GM19043 (cell line): Measurements from ENCODE around the gene VASN.

Experiments
- ATAC-seq: cut with Tn5 transposase; IDR thresholded peaks from one replicate; pipeline ENCODE4 v1.9.1; 2021; ENCODE audit warnings: low read depth; ENCODE audit not compliant: unreplicated experiment

The VASN gene

GRCh38 chr16:4399001-4399730 lies 27.5 kb downstream of the VASN start:
- ATAC-seq = no peak

- ATAC-seq = no peak
These were observed 29.4 kb downstream of the VASN start for GRCh38 chr16:4401094-4401501.

DNA sequence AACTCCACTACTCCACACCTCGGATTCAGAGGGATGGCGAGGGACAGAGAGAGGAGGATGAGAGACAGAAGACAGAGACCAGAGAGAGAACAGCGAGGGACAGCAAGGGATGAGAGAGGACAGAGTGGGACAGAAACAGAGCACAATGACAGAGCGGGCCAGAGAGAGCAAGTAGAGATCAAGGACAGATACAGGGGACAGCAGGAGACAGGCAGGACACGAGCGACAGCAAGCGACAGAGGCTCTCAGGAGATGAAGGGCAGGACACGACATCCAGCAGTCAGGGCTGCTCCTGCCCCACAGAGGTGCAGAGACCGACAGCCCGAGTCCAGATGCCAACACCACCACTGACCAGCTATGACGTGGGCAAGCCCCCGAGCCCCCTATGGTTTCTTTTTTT lies 29.9 kb downstream of the VASN start:
- ATAC-seq = no peak

- no peak for ATAC-seq
These were observed 30.9 kb downstream of the VASN start for GRCh38 chr16:4402439-4403132.

DNA sequence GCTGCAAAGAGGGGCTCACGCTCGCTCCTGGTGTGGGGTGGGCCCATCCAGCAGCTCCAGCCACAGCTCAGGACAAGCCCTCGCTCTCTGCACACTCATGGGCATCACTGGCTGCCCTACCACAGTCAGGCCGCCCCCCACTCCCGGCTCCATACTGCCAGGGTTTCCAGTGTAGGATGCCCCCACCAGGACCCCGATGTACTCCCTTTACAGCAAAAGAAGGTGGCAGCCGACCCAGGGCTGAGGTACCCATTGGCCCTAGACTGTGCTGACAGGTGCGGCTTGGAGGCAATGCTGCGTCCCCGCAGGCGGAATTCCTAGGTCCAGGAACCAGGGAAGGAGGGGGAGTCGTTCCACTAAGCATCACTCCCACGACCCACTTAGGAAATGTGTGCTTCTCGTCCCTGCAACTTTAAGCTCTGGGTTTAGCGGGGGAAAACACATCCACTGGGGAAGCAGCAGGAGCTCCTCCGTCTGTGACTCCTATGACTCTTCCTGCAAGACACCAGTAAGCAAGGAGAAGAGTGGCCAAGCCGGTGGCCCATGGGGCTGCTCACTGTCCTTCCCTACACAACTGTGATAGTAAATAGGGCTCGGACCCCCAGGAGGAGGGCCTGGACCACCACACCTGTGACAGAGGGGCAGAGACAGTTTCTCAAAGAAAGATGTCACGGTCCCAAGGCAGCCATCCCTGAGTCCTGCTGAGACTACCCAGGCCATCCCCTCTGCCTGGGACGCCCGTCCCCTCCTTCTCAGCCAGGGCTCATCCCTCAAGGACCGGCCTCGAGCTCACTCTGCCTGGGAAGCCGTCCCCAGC lies 31.7 kb downstream of the VASN start:
- no peak for ATAC-seq

GRCh38 chr16:4404247-4404966 lies 32.8 kb downstream of the VASN start:
- no peak for ATAC-seq

- no peak for ATAC-seq
These were observed 33.5 kb downstream of the VASN start for GRCh38 chr16:4404967-4405696.

GRCh38 chr16:4407543-4408322 lies 36.1 kb downstream of the VASN start:
- ATAC-seq = no peak

- ATAC-seq = no peak
These were observed 36.7 kb downstream of the VASN start for GRCh38 chr16:4408323-4408690.

DNA sequence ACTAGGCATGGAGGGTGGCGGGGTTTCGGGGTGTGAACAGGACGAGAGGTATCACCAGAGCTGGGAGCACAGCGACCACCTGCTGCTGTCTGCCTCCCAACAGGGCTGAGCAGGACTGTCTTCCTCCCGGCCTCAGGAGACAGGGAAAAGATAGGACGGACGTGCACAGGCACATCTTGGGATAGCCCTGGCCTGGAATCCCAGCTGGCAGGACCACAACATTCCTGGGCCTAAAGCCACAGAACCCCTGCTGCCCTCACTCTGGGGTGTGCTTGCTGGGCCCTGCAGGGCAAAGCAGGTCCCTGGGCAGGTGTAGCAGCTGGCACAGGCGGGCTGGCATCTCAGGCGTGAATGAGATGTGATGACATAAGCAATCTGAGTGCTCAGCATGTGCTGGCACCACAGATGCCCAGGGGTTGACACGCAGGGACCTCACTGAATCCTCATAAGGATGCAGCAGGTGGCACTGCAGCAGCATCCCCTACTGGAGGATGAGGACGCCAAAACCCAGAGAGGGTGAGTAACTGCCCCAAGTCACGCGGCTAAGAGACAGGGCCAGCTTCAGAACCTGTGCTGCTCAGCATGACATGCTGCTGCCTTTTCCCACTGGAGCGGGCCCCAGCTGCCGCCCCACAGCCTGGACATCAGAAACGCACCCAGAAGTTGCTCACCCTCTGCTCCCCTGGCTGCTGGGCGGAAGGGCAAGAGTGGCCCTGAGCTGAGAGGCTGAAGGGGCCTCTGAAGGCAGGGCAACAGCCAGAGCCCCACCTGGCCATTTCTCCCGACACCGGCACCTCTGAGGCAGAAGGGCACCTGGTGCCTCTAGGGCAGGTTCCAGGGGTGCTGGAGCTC lies 37.7 kb downstream of the VASN start:
- no peak for ATAC-seq

DNA sequence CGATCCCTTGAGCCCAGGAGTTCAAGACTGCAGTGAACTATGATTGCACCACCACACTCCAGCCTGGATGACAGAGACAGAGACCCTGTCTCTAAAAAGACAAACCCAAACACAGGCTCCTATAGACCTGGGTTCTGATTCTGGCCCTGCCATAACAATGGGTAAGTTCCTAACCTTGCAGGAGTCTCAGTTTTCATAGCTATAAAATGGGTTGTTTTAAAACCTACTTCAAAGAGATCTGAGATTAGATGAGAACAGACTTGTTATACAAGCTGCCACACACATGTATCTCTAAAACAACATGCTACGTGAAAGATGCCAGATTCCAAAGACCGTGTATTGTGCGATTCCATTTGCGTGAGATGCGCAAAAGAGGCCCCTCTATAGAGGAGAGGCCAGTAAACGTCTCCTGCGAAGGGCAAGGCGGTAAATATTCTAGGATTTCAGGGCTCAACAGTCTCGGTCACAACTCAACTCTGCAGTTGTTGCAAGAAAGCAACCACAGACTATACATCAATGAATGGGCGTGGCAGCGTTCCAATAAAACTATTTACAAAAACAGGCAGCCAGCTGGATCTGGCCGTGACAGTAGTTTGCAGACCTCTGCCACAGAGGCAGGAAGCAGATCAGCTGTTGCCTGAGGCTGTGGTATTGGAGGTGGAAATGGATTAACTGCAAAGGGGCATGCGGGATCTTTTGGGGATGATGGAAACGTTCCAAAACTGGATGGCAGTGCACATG lies 38.9 kb downstream of the VASN start:
- no peak for ATAC-seq

DNA sequence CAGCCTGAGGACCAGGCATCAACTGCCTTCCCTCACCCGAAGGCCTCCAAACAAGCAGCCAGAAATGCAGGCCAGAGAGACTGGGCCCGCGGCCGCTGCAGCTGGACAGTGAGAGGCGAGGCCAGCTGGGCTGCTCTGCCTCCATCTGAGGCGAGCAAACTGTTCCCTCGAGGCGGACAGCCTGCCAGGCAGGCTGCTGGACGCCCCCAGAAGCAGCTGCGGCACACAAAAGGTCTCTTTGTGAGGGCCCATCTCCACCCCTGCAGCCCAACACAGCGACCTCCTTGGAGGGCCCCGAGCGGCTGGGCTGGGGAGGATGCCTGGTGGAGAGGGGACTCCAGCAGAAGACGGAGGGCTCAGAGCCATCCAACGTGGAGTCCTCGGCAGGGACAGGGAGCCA lies 40.0 kb downstream of the VASN start:
- no peak for ATAC-seq

GRCh38 chr16:4412159-4412558 lies 40.5 kb downstream of the VASN start:
- no peak for ATAC-seq

DNA sequence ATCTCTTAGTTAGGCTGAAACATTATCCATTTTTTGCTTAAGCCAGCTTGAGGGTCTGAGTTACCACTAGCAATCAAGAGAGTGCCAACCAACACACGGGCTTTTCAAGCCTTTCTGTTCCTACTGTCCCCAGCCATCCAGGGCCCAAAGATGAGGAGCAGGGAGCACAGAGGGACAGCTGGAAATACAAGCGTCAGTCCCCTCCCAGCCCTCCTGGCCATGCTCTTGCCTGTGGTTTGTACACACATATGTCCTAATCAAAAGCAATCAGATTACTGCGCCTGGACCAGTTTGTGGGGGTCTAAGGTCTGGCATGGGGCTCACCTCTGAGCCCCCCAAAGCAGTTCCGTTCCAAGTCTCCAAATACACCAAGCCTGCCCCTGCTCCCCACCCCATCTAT lies 41.2 kb downstream of the VASN start:
- ATAC-seq = no peak

DNA sequence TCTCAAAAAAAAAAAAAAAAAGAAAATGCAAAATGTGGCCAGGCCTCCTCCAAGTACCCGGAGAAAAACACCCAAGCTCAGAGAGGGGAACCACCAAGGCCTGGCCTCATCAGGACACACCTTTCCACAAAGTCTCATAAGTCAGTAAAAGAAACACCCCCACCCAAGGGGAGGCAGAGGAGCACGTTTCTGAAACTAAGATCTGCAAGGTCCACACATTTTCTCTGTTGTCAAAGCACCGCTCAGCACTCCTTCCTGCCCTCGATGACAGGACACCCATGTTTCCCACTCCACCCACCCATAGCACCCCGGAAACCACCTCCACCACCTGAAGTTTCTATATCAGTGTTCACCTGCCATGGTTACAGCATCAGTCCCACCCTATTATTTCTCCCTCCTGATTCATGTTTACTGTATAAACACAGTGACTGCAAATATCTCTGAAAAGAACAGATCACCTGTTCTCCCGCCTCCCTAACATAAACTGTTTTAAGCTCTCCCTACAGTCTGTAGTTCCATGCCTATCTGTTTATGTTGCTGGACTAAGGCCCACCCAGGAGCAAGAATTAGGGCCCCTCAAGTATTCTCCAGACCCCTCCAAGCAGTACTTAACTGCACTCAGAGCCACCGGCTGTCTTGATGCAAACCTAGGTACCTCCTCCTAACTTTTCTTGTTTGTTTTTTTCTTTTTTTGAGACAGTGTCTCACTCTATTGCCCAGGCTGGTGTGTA lies 42.7 kb downstream of the VASN start:
- ATAC-seq = peak; percentile 66

DNA sequence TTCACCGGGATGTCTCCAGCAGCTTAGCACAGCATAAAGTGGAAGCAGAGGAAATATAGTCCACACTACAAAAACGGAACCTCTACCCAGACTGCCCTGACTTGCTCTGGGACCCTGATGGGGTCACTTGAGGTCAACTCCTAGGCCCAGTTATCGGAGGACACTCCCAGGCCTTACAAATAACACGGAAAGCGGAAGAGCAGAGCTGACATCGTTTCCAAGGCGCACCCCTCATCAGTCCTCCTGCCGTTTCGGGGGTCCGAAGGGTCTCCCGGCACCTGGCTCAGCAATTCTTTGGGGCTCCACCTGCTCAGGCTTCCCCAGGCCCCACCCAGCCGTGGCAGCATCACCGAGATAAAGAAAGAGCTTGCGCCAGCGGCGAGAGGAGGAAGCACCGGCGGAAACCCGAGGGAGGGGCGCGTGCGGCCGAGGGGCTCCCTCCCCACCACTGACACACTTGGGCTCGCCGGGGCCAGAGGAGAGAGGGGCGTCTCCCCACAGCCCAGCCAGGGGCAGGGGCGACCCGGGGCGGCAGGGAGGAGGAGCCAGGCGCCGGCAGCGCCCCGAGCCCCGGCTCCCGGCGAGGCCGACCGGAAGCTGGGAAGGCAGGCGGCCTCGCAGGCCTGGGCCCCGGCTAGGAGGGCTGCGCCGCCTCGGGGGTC lies 44.0 kb downstream of the VASN start:
- ATAC-seq = no peak
